Upper lobe of right lung (tissue), 1 donor: ENCODE measurements around the gene ABR. TPM values are rescaled to one million over a fixed set of nuclear protein-coding genes. Genes with fewer than 3 reads are reported as not detected.

Experiments used
- ATAC-seq: fragments of 200-7000 bp; cut with Tn5 transposase; one replicate; pipeline ENCODE4 v1.9.1; 2020; ENCODE audit warnings: mild to moderate bottlenecking, moderate library complexity
- DNase-seq: peaks from one replicate; pipeline ENCODE4 v3.0.0-alpha.2; 2020
- H3K27ac ChIP-seq: fragments of 200-600 bp; one replicate; pipeline ENCODE4 v1.8.0; 2022
- H3K27me3 ChIP-seq: fragments of 200-600 bp; one replicate; pipeline ENCODE4 v1.8.0; 2022; ENCODE audit warnings: mild to moderate bottlenecking
- H3K36me3 ChIP-seq: fragments of 200-600 bp; one replicate; pipeline ENCODE4 v1.8.0; 2022
- H3K4me1 ChIP-seq: fragments of 200-600 bp; one replicate; pipeline ENCODE4 v1.8.0; 2022
- H3K4me3 ChIP-seq: fragments of 200-600 bp; one replicate; pipeline ENCODE4 v1.8.0; 2022; ENCODE audit warnings: mild to moderate bottlenecking
- H3K9me3 ChIP-seq: fragments of 200-600 bp; one replicate; pipeline ENCODE4 v1.8.0; 2022
- CTCF ChIP-seq: fragments of 200-600 bp; IDR thresholded peaks from one replicate; pipeline ENCODE4 v1.8.0; 2022; ENCODE audit warnings: antibody characterized with exemption
- intact Hi-C: fragments of 100-400 bp; cut with DNase I; formaldehyde crosslinking; loops from one replicate; pipeline ENCODE4 v1.11.0; 2022
- total RNA-seq: library from RNA; stranded (reverse); fragmentation: NEBNext Ultra II Directional; extraction: Animal tissue kit (Norgen Biotek cat#: 25700); gene quantifications from one replicate; pipeline ENCODE4 v1.2.1, GENCODE V29; 2021
- donor health status: DM: no; HTN: yes; CAD: no; lungs with severe emphysema.

The ABR gene
- total RNA-seq, 1 donor from 2014 or later = 185 TPM

GRCh38 chr17:1022278-1023024 lies 157.3 kb downstream of the ABR start:
- intact Hi-C loops = no loop called here
- no peaks in the 10 kb centered on the region for H3K4me1 ChIP-seq

GRCh38 chr17:1021147-1021546 lies 158.6 kb downstream of the ABR start:
- Histone ChIP-seq H3K27ac (no peak overlapping the region), H3K4me1 (no peaks in the 10 kb centered on the region), H3K4me3 (no peak overlapping the region), H3K27me3 (no peaks in the 10 kb centered on the region), H3K9me3 (no peaks in the 10 kb centered on the region), H3K36me3 (peaks cover 9% of the 10 kb centered on the region)
- TF ChIP-seq CTCF = no peak
- ATAC-seq = peak; percentile 3
- no peak for DNase-seq
- intact Hi-C loops = no loop called here

More at GRCh38 chr17:1022278-1023024, 157.3 kb downstream of the ABR start:
- H3K27ac ChIP-seq = no peak overlapping the region
- H3K36me3 ChIP-seq = peaks cover 11% of the 10 kb centered on the region
- DNase-seq (no peak), ATAC-seq (peak; percentile 6)
- H3K9me3 ChIP-seq = no peaks in the 10 kb centered on the region
- no peak overlapping the region for H3K4me3 ChIP-seq
- no peak for TF ChIP-seq CTCF
- H3K27me3 ChIP-seq = no peaks in the 10 kb centered on the region

GRCh38 chr17:1019451-1019850 lies 160.3 kb downstream of the ABR start:
- H3K27me3 ChIP-seq = no peaks in the 10 kb centered on the region
- H3K27ac ChIP-seq = no peak overlapping the region
- ATAC-seq = no peak
- no peaks in the 10 kb centered on the region for H3K36me3 ChIP-seq
- TF ChIP-seq CTCF = no peak
- intact Hi-C loops = no loop called here
- H3K9me3 ChIP-seq = no peaks in the 10 kb centered on the region
- DNase-seq = no peak
- H3K4me1 ChIP-seq = no peaks in the 10 kb centered on the region
- no peak overlapping the region for H3K4me3 ChIP-seq

GRCh38 chr17:1018547-1018946 lies 161.2 kb downstream of the ABR start:
- Histone ChIP-seq H3K27ac (no peak overlapping the region), H3K4me1 (no peaks in the 10 kb centered on the region)
- TF ChIP-seq CTCF = no peak

GRCh38 chr17:1013729-1014090 lies 166.1 kb downstream of the ABR start:
- no peak for TF ChIP-seq CTCF
- no peak overlapping the region for H3K27ac ChIP-seq
- no peak for ATAC-seq
- no peak for DNase-seq
- peaks cover 42% of the 10 kb centered on the region for H3K36me3 ChIP-seq
- H3K4me1 ChIP-seq = no peaks in the 10 kb centered on the region
- no peaks in the 10 kb centered on the region for H3K27me3 ChIP-seq
- intact Hi-C loops = no loop called here
- no peak overlapping the region for H3K4me3 ChIP-seq
- no peaks in the 10 kb centered on the region for H3K9me3 ChIP-seq

More at GRCh38 chr17:1018547-1018946, 161.2 kb downstream of the ABR start:
- DNase-seq = no peak
- Histone ChIP-seq H3K27me3 (no peaks in the 10 kb centered on the region), H3K4me3 (no peak overlapping the region), H3K9me3 (no peaks in the 10 kb centered on the region), H3K36me3 (no peaks in the 10 kb centered on the region)
- intact Hi-C loops = no loop called here
- no peak for ATAC-seq
